Measurements from ENCODE around the gene AAMP.
A peak's percentile ranks its signal among the peaks of the same experiment; 100 is the strongest.

DNA sequence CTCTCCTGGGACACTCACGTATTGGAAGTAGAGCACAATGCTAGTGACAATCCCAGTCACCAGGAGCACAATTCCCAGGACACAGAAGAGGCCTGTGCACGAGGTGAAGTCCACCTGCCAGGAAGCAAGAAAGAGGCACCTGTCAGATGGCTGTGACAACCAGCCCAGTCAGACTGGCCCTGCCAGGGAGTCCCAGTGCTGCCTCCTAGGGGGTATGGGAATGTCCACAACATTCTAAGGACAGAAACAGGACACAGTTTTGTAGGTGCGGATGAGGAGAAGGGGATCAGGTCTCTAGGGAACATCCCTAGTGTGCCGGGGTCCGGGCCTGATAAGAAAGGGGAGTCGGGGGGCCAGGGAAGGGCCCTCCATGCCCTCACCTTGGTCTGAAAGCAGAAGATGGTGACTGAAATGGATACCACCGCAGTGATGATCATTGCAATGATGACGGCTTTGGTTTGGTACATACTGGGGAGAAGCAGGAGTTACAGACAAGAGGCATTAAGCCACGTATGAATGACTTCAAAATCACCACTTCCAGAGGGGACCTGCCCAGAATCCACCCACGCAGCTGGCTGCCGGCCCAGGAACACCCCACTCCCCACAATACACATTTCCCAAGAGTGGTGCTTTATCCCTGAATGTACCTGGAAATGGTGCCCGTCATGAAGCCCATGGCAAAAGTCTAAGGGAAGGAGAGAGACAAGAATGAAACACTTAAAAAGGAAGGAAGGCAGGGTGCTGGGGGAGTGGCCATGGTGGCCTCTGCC is 7.2 kb upstream of the AAMP start:
- TF ChIP-seq, protein P1, sequence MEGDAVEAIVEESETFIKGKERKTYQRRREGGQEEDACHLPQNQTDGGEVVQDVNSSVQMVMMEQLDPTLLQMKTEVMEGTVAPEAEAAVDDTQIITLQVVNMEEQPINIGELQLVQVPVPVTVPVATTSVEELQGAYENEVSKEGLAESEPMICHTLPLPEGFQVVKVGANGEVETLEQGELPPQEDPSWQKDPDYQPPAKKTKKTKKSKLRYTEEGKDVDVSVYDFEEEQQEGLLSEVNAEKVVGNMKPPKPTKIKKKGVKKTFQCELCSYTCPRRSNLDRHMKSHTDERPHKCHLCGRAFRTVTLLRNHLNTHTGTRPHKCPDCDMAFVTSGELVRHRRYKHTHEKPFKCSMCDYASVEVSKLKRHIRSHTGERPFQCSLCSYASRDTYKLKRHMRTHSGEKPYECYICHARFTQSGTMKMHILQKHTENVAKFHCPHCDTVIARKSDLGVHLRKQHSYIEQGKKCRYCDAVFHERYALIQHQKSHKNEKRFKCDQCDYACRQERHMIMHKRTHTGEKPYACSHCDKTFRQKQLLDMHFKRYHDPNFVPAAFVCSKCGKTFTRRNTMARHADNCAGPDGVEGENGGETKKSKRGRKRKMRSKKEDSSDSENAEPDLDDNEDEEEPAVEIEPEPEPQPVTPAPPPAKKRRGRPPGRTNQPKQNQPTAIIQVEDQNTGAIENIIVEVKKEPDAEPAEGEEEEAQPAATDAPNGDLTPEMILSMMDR (IDR thresholded peaks at IDR 0.05), result peak in 1 of 6 experiments; percentile 16
- no peak for TF ChIP-seq POLR2A (IDR thresholded peaks at IDR 0.05)

All from Peyer's patch (tissue), 4 donors.